Erythroblast (primary cell): ENCODE data around the gene CAVIN1.

Experiments used
- GATA1 ChIP-seq: IDR thresholded peaks from 2 replicates; pipeline ENCODE4 v1.6.1; 2011; ENCODE audit warnings: low read depth, mild to moderate bottlenecking, control low read depth, low read length, moderate library complexity
- POLR2A ChIP-seq: IDR thresholded peaks from 2 replicates; pipeline ENCODE4 v1.6.1; 2011; ENCODE audit warnings: mild to moderate bottlenecking, low read length

DNA sequence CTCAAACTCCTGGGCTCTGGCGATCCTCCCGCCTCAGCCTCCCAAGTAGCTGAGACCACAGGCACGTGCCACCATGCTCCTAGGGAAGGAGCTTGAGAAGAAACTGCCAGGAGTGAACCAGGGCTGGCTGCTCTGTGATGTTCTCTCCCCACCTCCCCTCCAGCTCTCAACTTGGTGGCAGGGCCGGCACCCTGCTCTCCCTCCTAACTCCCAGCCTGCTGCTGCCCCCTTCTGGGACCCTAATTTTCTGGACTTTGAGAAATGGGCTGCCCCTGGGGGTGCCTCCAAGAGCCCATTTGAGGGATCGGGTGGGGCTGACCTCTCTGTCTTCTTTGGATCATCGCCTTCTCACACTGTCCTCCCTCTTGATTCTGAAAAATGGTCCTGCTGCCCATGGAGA is 19.9 kb downstream of the CAVIN1 start:
- TF ChIP-seq POLR2A: no peak
- TF ChIP-seq GATA1: no peak
